Uterus (tissue), 4 donors: ENCODE measurements around the gene IKZF3. TPM values are rescaled to one million over a fixed set of nuclear protein-coding genes. Genes with fewer than 3 reads are reported as not detected.
"Not testable (repeated sequence)": the region's sequence is repeated elsewhere in the genome, so short reads cannot be mapped to it uniquely, and the experiment has no call there.

Experiments
- DNase-seq, 2 donors: peaks; one replicate each; pipeline ENCODE4 v3.0.0-alpha.2; 2019 to 2020
- H3K27ac ChIP-seq, 2 donors: fragments of 200-600 bp; sonication (generic); 1 replicate in 1 of 2; 2 replicates in 1 of 2; pipeline ENCODE4 v1.5.1; 2016 to 2018
- H3K27me3 ChIP-seq, 2 donors: fragments of 200-600 bp; sonication (generic); one replicate each; pipeline ENCODE4 v1.5.1; 2018 to 2019; ENCODE audit warnings: control low read depth in 1 of 2
- H3K36me3 ChIP-seq, 2 donors: fragments of 200-600 bp; sonication (generic); one replicate each; pipeline ENCODE4 v1.5.1; 2019; ENCODE audit warnings: control low read depth in 1 of 2
- H3K4me1 ChIP-seq, 2 donors: fragments of 200-600 bp; sonication (generic); one replicate each; pipeline ENCODE4 v1.5.1; 2018 to 2019; ENCODE audit warnings: control low read depth in 1 of 2
- H3K4me3 ChIP-seq, 2 donors: fragments of 200-600 bp; sonication (generic); 1 replicate in 1 of 2; 2 replicates in 1 of 2; pipeline ENCODE4 v1.5.1; 2018 to 2019; ENCODE audit warnings: mild to moderate bottlenecking in 1 of 2
- H3K9me3 ChIP-seq, 2 donors: fragments of 200-600 bp; sonication (generic); one replicate each; pipeline ENCODE4 v1.5.1; 2019; ENCODE audit warnings: control low read depth in 1 of 2
- POLR2A ChIP-seq, 2 donors: fragments of 450-650 bp; IDR thresholded peaks; one replicate each; pipeline ENCODE4 v1.6.1; 2016; ENCODE audit warnings: antibody characterized with exemption in 2 of 2, mild to moderate bottlenecking in 1 of 2, moderate library complexity in 1 of 2
- intact Hi-C: fragments of 100-400 bp; cut with DNase I; formaldehyde crosslinking; loops from one replicate; pipeline ENCODE4 v1.15.1; 2023; ENCODE audit warnings: low total_unique reads
- total RNA-seq, 4 donors: library from RNA; depleted of rRNA in 3 of 4; stranded (reverse); fragments of >200 nt in 3 of 4; gene quantifications; one replicate each; pipeline versions ENCODE4 v1.1.0 to v1.2.4, GENCODE V29; 2014 to 2023
- TF ChIP-seq, protein P1 (sequence below), 4 experiments: fragments of 200-600 bp in 2 of 4; fragments of 450-650 bp in 2 of 4; sonication (generic) in 2 of 4; IDR thresholded peaks; one replicate each; pipeline ENCODE4 v1.5.1; 2016 to 2019; ENCODE audit warnings: antibody characterized with exemption in 4 of 4, mild to moderate bottlenecking in 2 of 4, moderate library complexity in 1 of 4
- donor health status: DM: yes; HTN: yes; CAD: no.

Gene IKZF3
- total RNA-seq, 4 donors from 2014 or later: 0.88 to 2.1 (median 1.6) TPM

- no peak for DNase-seq
- no peaks in the 10 kb centered on the region for H3K36me3 ChIP-seq
- H3K27ac ChIP-seq: no peak overlapping the region
- no peaks in the 10 kb centered on the region for H3K9me3 ChIP-seq
- no peaks in the 10 kb centered on the region for H3K27me3 ChIP-seq
- TF ChIP-seq, protein P1, sequence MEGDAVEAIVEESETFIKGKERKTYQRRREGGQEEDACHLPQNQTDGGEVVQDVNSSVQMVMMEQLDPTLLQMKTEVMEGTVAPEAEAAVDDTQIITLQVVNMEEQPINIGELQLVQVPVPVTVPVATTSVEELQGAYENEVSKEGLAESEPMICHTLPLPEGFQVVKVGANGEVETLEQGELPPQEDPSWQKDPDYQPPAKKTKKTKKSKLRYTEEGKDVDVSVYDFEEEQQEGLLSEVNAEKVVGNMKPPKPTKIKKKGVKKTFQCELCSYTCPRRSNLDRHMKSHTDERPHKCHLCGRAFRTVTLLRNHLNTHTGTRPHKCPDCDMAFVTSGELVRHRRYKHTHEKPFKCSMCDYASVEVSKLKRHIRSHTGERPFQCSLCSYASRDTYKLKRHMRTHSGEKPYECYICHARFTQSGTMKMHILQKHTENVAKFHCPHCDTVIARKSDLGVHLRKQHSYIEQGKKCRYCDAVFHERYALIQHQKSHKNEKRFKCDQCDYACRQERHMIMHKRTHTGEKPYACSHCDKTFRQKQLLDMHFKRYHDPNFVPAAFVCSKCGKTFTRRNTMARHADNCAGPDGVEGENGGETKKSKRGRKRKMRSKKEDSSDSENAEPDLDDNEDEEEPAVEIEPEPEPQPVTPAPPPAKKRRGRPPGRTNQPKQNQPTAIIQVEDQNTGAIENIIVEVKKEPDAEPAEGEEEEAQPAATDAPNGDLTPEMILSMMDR (IDR thresholded peaks at IDR 0.05): no peak
- no peak for TF ChIP-seq POLR2A (IDR thresholded peaks at IDR 0.05)
- no peaks in the 10 kb centered on the region for H3K4me1 ChIP-seq
- H3K4me3 ChIP-seq: no peak overlapping the region
- intact Hi-C loops: no loop called here
Measured at GRCh38 chr17:39716879-39717536, 147.1 kb downstream of the IKZF3 start.

- DNase-seq: no peak
- no peak for TF ChIP-seq POLR2A (IDR thresholded peaks at IDR 0.05)
- TF ChIP-seq, protein P1 (IDR thresholded peaks at IDR 0.05): no peak
- Histone ChIP-seq H3K27ac (no peak overlapping the region), H3K9me3 (no peaks in the 10 kb centered on the region), H3K4me3 (no peak overlapping the region), H3K36me3 (no peaks in the 10 kb centered on the region), H3K27me3 (no peaks in the 10 kb centered on the region), H3K4me1 (no peaks in the 10 kb centered on the region)
- intact Hi-C loops: no loop called here
Measured at GRCh38 chr17:39716073-39716818, 147.9 kb downstream of the IKZF3 start.

DNA sequence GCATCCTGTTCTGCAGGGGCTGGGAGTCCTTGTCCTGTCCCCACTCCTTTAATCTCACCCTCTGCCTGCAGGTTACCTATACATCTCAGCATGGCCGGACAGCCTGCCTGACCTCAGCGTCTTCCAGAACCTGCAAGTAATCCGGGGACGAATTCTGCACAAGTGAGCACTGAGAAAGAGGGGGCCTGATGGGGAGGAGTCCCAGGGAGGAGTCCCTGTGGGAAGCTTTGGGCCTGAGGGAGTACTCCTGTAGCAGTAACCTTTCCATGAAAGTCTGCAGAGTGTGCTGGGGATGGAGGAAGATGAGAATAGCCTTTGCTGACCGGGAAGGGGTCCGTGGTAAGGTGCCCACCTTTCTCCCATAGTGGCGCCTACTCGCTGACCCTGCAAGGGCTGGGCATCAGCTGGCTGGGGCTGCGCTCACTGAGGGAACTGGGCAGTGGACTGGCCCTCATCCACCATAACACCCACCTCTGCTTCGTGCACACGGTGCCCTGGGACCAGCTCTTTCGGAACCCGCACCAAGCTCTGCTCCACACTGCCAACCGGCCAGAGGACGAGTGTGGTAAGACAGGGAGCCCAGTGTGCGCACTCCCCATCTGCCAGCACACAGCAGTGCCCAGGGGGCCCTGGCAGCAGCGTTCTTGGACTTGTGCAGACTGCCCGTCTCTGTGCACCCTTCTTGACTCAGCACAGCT lies 148.6 kb downstream of the IKZF3 start:
- TF ChIP-seq, protein P1 (IDR thresholded peaks at IDR 0.05): no peak
- no peak for TF ChIP-seq POLR2A (IDR thresholded peaks at IDR 0.05)

DNA sequence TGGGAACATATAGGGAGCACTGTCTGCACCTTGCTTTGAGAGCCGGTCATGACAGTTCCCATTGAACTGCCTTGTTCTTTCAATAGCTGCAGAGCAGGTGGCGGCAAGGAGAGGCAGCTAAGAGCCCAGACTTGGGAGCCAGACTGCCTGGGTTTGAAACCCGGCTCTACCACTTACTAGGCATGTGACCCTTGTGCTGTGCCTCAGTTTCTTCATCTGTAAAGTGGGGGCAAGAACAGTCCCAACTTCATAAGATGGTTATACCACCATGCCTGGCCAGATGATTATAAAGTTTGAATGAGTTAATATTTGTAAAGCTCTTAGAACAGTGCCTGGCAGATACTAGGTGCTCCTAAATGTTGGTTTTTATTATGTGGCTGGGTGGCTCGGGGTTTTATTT lies 149.9 kb downstream of the IKZF3 start:
- no peaks in the 10 kb centered on the region for H3K36me3 ChIP-seq
- H3K4me1 ChIP-seq: no peaks in the 10 kb centered on the region
- no peak overlapping the region for H3K27ac ChIP-seq
- TF ChIP-seq, protein P1 (IDR thresholded peaks at IDR 0.05): no peak
- TF ChIP-seq POLR2A (IDR thresholded peaks at IDR 0.05): no peak
- intact Hi-C loops: no loop called here
- H3K9me3 ChIP-seq: no peaks in the 10 kb centered on the region
- DNase-seq: no peak
- no peaks in the 10 kb centered on the region for H3K27me3 ChIP-seq
- no peak overlapping the region for H3K4me3 ChIP-seq

More for the DNA sequence above, 148.6 kb downstream of the IKZF3 start:
- Histone ChIP-seq H3K4me3 (no peak overlapping the region), H3K36me3 (no peaks in the 10 kb centered on the region), H3K4me1 (no peaks in the 10 kb centered on the region), H3K27me3 (no peaks in the 10 kb centered on the region), H3K9me3 (no peaks in the 10 kb centered on the region), H3K27ac (no peak overlapping the region)
- no peak for DNase-seq
- intact Hi-C loops: no loop called here

GRCh38 chr17:39711851-39712250 lies 152.3 kb downstream of the IKZF3 start:
- H3K4me3 ChIP-seq: no peak overlapping the region
- no peaks in the 10 kb centered on the region for H3K36me3 ChIP-seq
- H3K27ac ChIP-seq: no peak overlapping the region
- no peaks in the 10 kb centered on the region for H3K4me1 ChIP-seq
- no peaks in the 10 kb centered on the region for H3K27me3 ChIP-seq
- no peaks in the 10 kb centered on the region for H3K9me3 ChIP-seq
- TF ChIP-seq POLR2A (IDR thresholded peaks at IDR 0.05): no peak
- TF ChIP-seq, protein P1 (IDR thresholded peaks at IDR 0.05): no peak
- intact Hi-C loops: no loop called here
- no peak for DNase-seq

DNA sequence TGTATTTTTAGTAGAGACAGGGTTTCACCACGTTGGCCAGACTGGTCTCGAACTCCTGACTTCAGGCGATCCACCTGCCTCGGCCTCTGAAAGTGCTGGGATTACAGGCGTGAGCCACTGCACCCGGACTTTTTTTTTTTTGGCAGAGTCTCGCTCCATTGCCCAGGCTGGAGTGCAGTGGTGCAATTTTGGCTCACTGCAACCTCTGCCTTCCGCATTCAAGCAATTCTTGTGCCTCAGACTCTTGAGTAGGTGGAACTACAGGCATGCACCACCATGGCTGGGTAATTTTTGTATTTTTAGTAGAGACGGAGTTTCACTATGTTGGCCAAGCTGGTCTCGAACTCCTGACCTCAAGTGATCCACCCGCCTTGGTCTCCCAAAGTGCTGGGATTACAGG lies 153.0 kb downstream of the IKZF3 start:
- DNase-seq, H3K4me1 ChIP-seq, H3K27ac ChIP-seq, intact Hi-C loops, H3K9me3 ChIP-seq, H3K27me3 ChIP-seq, H3K4me3 ChIP-seq, H3K36me3 ChIP-seq: not testable (repeated sequence)
